Measurements from ENCODE around the gene DUSP10.

- TF ChIP-seq, protein P1, sequence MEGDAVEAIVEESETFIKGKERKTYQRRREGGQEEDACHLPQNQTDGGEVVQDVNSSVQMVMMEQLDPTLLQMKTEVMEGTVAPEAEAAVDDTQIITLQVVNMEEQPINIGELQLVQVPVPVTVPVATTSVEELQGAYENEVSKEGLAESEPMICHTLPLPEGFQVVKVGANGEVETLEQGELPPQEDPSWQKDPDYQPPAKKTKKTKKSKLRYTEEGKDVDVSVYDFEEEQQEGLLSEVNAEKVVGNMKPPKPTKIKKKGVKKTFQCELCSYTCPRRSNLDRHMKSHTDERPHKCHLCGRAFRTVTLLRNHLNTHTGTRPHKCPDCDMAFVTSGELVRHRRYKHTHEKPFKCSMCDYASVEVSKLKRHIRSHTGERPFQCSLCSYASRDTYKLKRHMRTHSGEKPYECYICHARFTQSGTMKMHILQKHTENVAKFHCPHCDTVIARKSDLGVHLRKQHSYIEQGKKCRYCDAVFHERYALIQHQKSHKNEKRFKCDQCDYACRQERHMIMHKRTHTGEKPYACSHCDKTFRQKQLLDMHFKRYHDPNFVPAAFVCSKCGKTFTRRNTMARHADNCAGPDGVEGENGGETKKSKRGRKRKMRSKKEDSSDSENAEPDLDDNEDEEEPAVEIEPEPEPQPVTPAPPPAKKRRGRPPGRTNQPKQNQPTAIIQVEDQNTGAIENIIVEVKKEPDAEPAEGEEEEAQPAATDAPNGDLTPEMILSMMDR (conservative IDR thresholded peaks at IDR 0.05; ENCODE audit: low read depth, low read length), result no peak
- no peak for TF ChIP-seq EZH2phosphoT487 (IDR thresholded peaks at IDR 0.05; ENCODE audit: borderline replicate concordance, low read length)
These were observed 19.6 kb upstream of the DUSP10 start for GRCh38 chr1:221761354-221762002.

All from PC-3 (cell line).